HepG2 (cell line): Measurements from ENCODE around the gene HMGCS2. TPM values are rescaled to one million over a fixed set of nuclear protein-coding genes. Genes with fewer than 3 reads are reported as not detected.

Source experiments
- AKNA ChIP-seq: sonication (generic); formaldehyde crosslinking; IDR thresholded peaks from 2 replicates; pipeline ENCODE4 v1.4.0; 2020; ENCODE audit warnings: missing genetic modification reagents, borderline replicate concordance
- ARNT2 ChIP-seq: sonication (generic); formaldehyde crosslinking; IDR thresholded peaks from 2 replicates; pipeline ENCODE4 v1.8.0; 2022; ENCODE audit warnings: mild to moderate bottlenecking, low read depth, missing genetic modification reagents, moderate library complexity
- FOXO1 ChIP-seq: sonication (generic); formaldehyde crosslinking; IDR thresholded peaks from 2 replicates; pipeline ENCODE4 v1.4.0; 2020; ENCODE audit warnings: missing genetic modification reagents
- FOXP1 ChIP-seq, 2 experiments: fragments of 450-650 bp in 1 of 2; IDR thresholded peaks; 2 replicates each; pipeline ENCODE4 v1.6.1; 2017 to 2018; ENCODE audit warnings: antibody characterized with exemption in 1 of 2
- HNRNPUL1 ChIP-seq: fragments of 200-400 bp; formaldehyde crosslinking; IDR thresholded peaks from 2 replicates; pipeline ENCODE4 v1.6.1; 2017; ENCODE audit warnings: low read depth, mild to moderate bottlenecking, low read length, moderate library complexity
- HOXA9 ChIP-seq: sonication (generic); formaldehyde crosslinking; IDR thresholded peaks from 2 replicates; pipeline ENCODE4 v1.8.1; 2022; ENCODE audit warnings: missing genetic modification reagents, mild to moderate bottlenecking, moderate library complexity, borderline replicate concordance
- MEF2D ChIP-seq: sonication (generic); formaldehyde crosslinking; IDR thresholded peaks from 2 replicates; pipeline ENCODE4 v1.5.1; 2020; ENCODE audit warnings: mild to moderate bottlenecking, missing genetic modification reagents
- MIER2 ChIP-seq: IDR thresholded peaks from 2 replicates; pipeline ENCODE4 v1.6.1; 2016; ENCODE audit warnings: missing biosample characterization, missing genetic modification reagents
- MTF1 ChIP-seq: sonication (generic); formaldehyde crosslinking; IDR thresholded peaks from 2 replicates; pipeline ENCODE4 v1.5.0; 2020; ENCODE audit warnings: missing genetic modification reagents
- NCOR1 ChIP-seq: fragments of 200-600 bp; sonication (generic); IDR thresholded peaks from 2 replicates; pipeline ENCODE4 v1.7.0; 2017; ENCODE audit warnings: antibody characterized with exemption, low read length, borderline replicate concordance
- NFYC ChIP-seq: IDR thresholded peaks from 2 replicates; pipeline ENCODE4 v1.6.1; 2016; ENCODE audit warnings: missing genetic modification reagents, missing compliant biosample characterization
- PCBP2 ChIP-seq: fragments of 200-400 bp; formaldehyde crosslinking; optimal IDR thresholded peaks from 2 replicates; pipeline ENCODE3; 2018; ENCODE audit warnings: low read length, low read depth; ENCODE audit not compliant: poor library complexity, severe bottlenecking
- SAFB2 ChIP-seq: sonication (generic); formaldehyde crosslinking; IDR thresholded peaks from 2 replicates; pipeline ENCODE4 v1.5.1; 2020; ENCODE audit warnings: missing genetic modification reagents, low read depth, mild to moderate bottlenecking, borderline replicate concordance
- SMC3 ChIP-seq: IDR thresholded peaks from 2 replicates; pipeline ENCODE4 v1.6.1; 2011; ENCODE audit warnings: low read length, improper control_type of control experiment
- THAP8 ChIP-seq: sonication (generic); formaldehyde crosslinking; IDR thresholded peaks from 2 replicates; pipeline ENCODE4 v1.5.1; 2020; ENCODE audit warnings: missing genetic modification reagents, mild to moderate bottlenecking, borderline replicate concordance
- ZBTB1 ChIP-seq: sonication (generic); formaldehyde crosslinking; IDR thresholded peaks from 2 replicates; pipeline ENCODE4 v1.4.0; 2020; ENCODE audit warnings: missing genetic modification reagents, borderline replicate concordance
- ZBTB42 ChIP-seq: sonication (generic); formaldehyde crosslinking; IDR thresholded peaks from 2 replicates; pipeline ENCODE4 v1.5.0; 2020; ENCODE audit warnings: mild to moderate bottlenecking, missing genetic modification reagents
- ZFYVE20 ChIP-seq: sonication (generic); formaldehyde crosslinking; IDR thresholded peaks from 2 replicates; pipeline ENCODE4 v1.8.0; 2023; ENCODE audit warnings: low read depth, mild to moderate bottlenecking, moderate library complexity, missing genetic modification reagents, borderline replicate concordance
- ZNF512 ChIP-seq: sonication (generic); formaldehyde crosslinking; IDR thresholded peaks from 2 replicates; pipeline ENCODE4 v1.4.0; 2020; ENCODE audit warnings: mild to moderate bottlenecking, missing genetic modification reagents
- ZNF589 ChIP-seq: sonication (generic); formaldehyde crosslinking; conservative IDR thresholded peaks from 2 replicates; pipeline ENCODE4 v1.8.0; 2022; ENCODE audit warnings: mild to moderate bottlenecking, moderate library complexity, missing genetic modification reagents
- ZNF644 ChIP-seq: IDR thresholded peaks from 2 replicates; pipeline ENCODE4 v1.6.1; 2016; ENCODE audit warnings: low read depth
- ZNF839 ChIP-seq: sonication (generic); formaldehyde crosslinking; IDR thresholded peaks from 2 replicates; pipeline ENCODE4 v1.4.0; 2020; ENCODE audit warnings: missing genetic modification reagents, mild to moderate bottlenecking, borderline replicate concordance
- ZSCAN29 ChIP-seq: sonication (generic); formaldehyde crosslinking; conservative IDR thresholded peaks from 2 replicates; pipeline ENCODE4 v1.4.0; 2020; ENCODE audit warnings: mild to moderate bottlenecking, missing genetic modification reagents
- polyA plus RNA-seq, 8 experiments: library from polyadenylated mRNA; depleted of rRNA in 3 of 8; stranded (reverse) in 7 of 8; unstranded in 1 of 8; fragments of >200 nt; fragmentation: Illumina TruSeq in 4 of 8; extraction: Trizol in 4 of 8; gene quantifications; 2 replicates each; pipeline versions ENCODE4 v1.2.1 to v1.2.3, GENCODE V29; 2011 to 2016; ENCODE audit warnings: low read depth in 4 of 8, missing spikeins in 1 of 8, mixed read lengths in 1 of 8; ENCODE audit not compliant: insufficient read depth in 1 of 8
- total RNA-seq, 5 experiments: library from RNA; depleted of rRNA; stranded (reverse); fragments of >200 nt; fragmentation: Illumina TruSeq; extraction: Trizol; gene quantifications; 2 replicates each; pipeline ENCODE4 v1.2.3, GENCODE V29; 2016; ENCODE audit warnings: low read depth in 1 of 5

Gene HMGCS2
- total and polyA plus RNA-seq, 2 of the 13 experiments (the other 11 are each of a cell fraction or from before 2014, with no cell fraction given), result 0.44 to 1.5 TPM

- TF ChIP-seq ZBTB42 (CRISPR knock-in tag), result no peak
- TF ChIP-seq FOXP1 (IDR thresholded peaks at IDR 0.05), result peak; percentile 36; the same call in 1 of the 2 replicates
- TF ChIP-seq FOXP1 (CRISPR knock-in tag; IDR thresholded peaks at IDR 0.05), result peak; percentile 69
- no peak for TF ChIP-seq ZBTB1
- peak; percentile 74; the same call in 1 of the 2 replicates for TF ChIP-seq MEF2D (CRISPR knock-in tag)
- TF ChIP-seq ZFYVE20 (CRISPR knock-in tag), result no peak
- no peak for TF ChIP-seq SMC3
- TF ChIP-seq FOXO1 (CRISPR knock-in tag), result peak; percentile 72; the same call in 1 of the 2 replicates
- no peak for TF ChIP-seq ZNF839 (CRISPR knock-in tag)
- TF ChIP-seq ZNF512 (CRISPR knock-in tag), result 0 out of 2 replicates have a peak, but pooled peaks have one; percentile 60
- TF ChIP-seq NFYC (CRISPR knock-in tag), result 0 out of 2 replicates have a peak, but pooled peaks have one; percentile 23
- no peak for TF ChIP-seq HNRNPUL1
- peak; percentile 88 for TF ChIP-seq ZNF644 (CRISPR knock-in tag)
- 0 out of 2 replicates have a peak, but pooled peaks have one; percentile 59 for TF ChIP-seq MIER2 (CRISPR knock-in tag)
- no peak for TF ChIP-seq HOXA9 (CRISPR knock-in tag)
- no peak for TF ChIP-seq PCBP2
- TF ChIP-seq ZNF589, result 0 out of 2 replicates have a peak, but pooled peaks have one; percentile 64
- 0 out of 2 replicates have a peak, but pooled peaks have one; percentile 49 for TF ChIP-seq ZSCAN29
- TF ChIP-seq THAP8 (CRISPR knock-in tag), result no peak
- no peak for TF ChIP-seq AKNA (CRISPR knock-in tag)
- TF ChIP-seq ARNT2 (CRISPR knock-in tag), result 0 out of 2 replicates have a peak, but pooled peaks have one; percentile 69
- peak; percentile 88 for TF ChIP-seq NCOR1
- no peak for TF ChIP-seq MTF1 (CRISPR knock-in tag)
- TF ChIP-seq SAFB2 (CRISPR knock-in tag), result no peak
Measured at GRCh38 chr1:119724611-119725218, 44.0 kb downstream of the HMGCS2 start (continued).
